HG03565 (cell line): ENCODE measurements around the gene DENND1A.

Experiments
- ATAC-seq: cut with Tn5 transposase; IDR thresholded peaks from one replicate; pipeline ENCODE4 v1.9.1; 2021; ENCODE audit warnings: mild to moderate bottlenecking, moderate library complexity; ENCODE audit not compliant: unreplicated experiment

DENND1A gene

DNA sequence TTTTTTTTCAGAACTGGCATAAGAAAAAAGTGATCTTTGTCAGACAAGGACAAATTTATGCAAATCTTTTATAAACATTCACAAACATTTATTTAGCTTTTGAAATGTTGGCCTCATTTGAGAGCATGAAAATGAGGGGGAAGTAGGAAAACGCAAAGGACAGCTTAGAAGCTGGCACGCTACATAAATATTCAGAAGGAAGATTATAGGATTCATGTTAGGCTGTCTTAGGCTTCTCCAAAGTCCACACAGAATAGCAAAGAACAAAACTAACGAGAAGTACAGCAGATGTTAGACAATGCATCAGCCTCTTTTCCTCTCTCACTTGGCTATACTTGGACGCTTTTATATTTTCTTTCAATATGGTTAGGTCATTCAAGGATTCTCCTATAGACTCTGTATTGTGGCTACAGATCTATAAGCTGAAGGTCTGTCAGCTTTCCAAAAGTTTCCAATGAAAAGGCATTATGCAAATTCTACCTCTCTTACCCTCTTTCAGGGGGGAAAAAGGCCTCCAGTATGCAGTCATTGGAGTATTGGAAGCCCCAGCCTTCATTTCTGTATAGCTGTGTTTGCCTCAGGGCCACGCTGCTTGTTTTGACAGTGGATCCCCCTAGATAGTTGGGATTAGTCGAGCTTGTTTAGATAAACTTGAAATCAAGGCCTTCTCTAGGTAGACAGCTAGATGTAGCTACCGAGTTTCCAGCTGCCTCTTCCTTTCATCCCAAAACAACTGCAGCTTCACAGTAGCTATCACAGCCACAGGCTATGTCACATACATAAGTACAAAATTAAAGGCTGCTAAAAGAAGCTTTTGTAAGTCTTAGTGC lies 153.0 kb downstream of the DENND1A start:
- no peak for ATAC-seq

DNA sequence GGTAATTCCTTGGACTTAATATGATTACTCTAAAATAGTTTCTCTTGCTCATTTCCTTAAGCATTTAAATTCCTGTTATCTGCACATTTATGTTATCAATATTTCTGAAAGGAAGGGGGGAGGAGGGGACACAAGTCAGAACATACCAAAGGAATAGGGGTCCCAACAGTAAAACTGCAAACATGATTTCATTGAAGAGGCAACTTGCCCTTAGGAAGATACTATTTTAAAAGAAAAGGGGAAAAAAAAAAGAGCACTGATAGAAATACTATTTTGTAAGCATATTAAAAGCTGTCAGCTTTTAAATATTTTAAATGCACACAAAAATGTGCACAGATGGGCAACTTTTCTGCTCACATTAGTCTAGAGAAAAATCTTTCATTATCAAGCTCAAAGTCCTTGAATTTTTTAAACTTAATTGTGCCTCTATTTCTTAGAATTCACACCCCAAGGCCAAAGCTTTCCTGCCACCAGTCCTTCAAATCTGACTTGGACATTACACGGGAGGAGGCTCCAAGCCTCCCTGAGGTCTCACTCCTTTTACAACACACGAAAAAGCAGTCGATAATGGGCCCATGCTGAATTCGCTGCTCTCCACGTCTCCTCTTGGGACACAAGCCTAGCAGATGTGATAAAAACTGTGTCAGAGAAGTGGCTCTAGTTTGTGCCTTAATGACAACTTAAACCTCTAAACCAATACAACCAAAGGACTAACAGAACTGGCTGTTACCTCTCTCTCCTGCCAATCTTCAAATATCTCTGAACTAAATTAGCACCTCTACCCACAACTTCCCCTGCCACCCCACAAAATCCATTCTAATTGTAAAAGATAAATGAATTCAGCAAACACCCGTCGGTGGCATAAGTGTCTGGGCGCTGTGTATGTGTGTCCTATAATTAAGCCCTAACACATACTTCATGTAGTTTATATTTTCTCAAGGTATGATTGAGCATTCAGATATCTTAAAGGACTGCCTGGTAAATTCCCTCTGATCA lies 154.3 kb downstream of the DENND1A start:
- no peak for ATAC-seq

DNA sequence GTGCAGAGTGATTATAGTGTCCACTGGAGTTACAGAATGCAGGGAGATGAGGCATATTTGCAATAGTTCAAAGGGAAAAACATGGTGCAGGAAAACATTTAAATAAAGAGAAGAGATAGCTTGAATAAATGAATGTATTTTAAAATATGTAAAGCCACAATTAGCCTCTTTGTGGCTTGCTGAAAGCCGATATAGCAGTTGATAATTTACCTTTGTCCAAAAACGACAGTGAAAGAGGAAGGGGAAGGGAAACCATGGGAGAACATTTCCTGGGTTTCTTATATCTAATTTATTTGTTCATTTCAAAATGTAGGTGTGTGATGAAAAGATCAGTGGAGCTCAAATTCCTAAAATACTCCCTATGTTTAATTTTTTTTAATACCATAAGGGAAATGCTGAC lies 156.1 kb downstream of the DENND1A start:
- ATAC-seq, result no peak

DNA sequence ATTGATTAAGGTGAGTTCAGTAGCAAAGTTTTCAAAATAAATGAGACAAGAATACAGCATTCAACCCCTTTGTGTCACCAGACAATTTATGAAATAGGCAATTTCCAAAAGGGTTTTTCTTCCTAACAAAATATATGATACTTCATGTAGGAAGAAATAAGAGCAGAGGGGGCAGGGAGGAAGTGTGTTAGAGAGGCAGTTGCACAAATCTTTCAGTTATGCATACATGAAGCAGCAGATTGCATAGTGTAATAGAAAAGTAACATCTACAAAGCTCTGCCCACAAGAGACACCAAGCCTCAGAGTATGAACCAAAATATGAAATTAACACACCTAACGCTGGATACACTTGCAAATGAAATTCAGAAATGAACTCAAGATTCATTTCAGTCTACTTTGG lies 157.0 kb downstream of the DENND1A start:
- no peak for ATAC-seq

DNA sequence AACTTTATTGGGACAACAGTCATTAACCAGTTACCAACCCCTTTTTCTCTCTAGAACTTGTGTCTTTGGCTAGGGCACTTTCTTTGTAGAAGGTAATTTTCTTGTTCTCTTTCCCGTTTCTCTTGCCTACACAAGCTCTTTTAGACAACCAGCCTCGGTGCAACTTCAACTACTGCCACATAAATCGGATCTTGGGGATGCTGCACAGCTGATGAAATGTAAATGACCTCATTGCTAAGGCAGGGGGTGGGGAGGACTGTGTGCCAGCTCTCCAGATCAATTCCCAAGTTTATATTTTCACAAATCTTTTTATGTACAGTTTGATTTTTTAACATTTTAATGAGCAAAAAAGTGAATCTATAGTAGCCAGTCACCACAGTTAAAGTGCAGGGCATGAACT lies 157.6 kb downstream of the DENND1A start:
- ATAC-seq, result no peak

DNA sequence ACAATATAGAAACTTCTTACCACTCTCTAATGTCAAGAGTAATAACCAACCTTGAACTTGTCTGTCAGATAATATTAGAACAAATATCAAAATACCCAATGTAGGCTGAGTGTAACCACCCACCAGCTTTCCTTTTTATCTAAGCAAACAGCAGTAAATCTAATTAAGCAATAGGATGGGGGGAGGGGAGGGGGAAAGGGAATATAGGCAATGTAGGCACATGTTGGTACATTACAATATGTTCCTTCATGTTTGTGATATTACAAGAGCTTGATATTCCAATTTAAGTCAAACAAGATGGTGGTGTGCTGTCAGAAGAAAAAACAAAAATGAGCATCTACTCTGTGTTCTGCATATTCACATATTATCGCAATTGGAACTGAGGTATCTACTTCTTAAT lies 158.2 kb downstream of the DENND1A start:
- ATAC-seq, result no peak

DNA sequence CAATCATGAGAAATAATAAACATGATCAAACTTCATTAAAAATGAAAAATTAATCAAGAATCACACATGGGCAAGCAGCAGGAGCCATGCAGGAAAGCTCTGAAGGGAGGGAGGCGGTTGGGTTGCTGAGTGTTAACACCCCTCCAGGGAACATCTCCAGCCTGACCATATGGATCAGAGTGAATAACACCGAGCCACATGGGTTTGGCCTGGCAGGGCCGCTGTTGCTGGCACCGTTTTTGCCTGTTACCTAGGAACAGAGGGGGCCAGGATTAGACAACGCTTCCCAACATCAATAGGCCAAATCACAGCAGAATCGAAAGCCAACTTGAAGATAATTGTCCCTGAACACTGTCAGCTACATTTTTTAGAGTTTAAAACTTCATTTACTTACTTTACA lies 160.2 kb downstream of the DENND1A start:
- ATAC-seq, result no peak

DNA sequence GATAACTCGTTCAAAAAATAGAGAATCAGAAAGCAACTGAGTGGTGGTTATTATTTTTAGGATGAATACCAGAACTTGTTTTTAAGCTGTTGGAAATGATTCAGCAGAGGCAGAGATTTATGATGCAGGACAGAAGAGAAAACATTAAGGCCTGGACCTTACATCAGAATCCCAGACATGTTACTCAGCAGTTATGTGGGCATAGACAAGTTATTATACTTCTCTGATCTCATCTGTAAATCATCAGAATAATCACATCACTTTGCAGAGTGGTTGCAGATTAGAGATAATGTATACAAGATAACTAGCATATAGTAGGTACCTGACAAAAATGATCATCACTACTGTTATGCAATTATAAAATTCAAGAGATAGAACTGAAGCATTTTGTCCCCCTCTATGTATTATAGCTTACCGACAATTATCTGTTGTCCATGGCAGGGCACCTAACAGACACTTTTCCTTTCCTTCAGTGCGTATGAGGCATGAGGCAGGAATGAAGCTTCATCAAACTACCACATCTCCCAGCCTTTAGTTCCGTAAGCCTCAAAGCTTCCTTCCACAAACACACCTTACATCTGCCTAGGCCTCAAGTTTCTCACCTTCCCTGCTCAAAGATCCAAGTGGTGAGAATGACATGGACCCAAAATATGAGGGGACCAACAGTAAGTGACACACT lies 165.9 kb downstream of the DENND1A start:
- no peak for ATAC-seq

DNA sequence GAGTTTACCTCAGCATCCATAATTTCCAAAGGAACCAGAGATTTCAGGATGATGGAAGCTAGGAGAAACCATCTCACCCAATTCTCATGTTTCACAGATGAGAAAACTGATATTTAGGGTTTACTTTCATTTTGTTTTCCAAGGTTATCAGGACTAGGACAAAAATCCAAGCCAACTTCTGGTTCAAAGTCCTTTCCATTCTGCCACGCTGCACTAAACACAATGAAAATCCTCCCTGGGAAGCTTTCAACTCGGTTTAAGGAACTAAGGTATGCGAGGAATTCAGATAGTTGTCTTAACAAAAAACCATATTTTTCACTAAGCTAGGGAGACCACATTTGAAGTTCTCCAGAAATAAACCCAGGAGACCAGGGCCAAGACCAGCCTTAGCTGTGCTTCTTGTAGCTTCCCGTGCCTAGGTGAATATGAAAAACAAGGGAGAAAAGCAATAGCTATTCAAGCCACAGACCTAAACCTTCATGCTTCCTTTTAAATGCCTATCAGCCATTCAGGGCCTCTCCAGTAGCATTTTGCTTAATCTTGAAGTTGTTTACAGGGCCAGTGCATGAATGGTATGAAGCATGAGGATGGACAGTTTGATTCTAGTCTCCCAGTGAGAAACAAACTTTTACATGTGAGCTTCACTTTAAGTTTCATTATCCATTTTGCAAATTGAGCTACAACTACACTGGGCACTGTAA lies 167.9 kb downstream of the DENND1A start:
- no peak for ATAC-seq

DNA sequence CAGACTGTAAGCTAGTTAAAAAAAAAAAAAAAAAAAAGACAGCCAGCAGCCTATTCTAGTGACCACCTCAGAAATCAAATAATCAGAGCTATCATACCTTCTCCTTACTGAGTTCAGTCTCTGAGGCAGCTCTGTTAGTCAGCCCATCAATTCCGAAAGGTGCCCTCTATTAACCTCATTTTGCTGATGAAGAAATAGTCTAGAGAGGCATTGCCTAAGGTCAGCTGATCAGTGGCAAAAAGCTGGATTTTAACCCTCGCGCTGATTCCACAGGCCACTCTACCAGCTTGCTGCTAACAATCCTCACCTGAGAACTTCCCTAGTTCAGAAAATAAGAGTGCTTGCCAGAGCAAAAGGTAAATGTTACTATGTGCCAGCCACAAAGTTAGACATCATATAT lies 172.0 kb downstream of the DENND1A start:
- no peak for ATAC-seq

DNA sequence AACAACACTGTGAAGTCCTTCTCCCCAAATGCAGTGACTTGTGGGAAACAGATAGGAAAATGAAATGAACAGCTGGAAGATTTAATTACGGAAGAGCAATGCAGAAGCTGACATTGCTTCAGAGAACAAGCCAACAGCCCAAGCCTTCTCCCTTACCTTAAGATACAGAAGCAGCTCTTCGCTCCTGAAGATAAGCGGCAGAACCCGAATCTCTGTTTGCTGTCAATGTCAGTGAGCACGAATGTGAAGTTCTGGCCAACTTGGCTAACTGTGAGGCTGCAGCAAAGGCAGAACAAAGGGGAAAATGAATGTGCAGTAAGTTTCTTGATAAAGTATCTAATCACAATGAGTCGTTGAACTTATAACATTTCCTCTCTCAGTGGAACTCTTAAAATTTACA lies 172.4 kb downstream of the DENND1A start:
- no peak for ATAC-seq

DNA sequence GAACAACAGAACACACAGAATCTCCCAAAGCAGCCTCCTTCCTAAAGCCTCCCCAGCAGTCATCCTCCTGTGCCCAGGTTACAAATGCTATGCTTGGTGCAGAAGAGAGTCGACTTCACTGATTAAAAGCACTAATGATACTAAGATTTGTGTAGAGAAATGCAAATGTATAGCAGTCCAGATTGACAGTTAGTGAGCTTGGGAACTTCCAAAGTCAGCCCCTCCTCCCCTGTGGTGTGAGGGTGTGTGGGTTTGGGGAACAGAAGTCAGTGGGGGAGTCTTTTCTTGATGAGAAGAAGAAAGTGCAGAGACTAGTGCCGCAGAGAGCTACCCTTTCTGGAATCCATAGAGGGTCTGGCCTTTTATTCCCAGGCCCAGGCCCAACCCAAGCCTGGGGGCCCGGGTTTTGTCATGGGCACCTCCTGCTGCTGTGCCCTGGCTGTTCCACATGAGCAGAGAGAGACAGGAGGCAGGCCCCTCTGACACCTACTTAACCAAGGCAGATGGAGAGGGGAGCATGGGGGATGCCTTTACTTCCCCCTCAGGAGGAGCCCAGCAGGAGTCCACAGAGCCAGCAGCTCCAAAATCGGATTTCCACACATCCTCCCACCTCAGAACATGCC lies 173.3 kb downstream of the DENND1A start:
- no peak for ATAC-seq

DNA sequence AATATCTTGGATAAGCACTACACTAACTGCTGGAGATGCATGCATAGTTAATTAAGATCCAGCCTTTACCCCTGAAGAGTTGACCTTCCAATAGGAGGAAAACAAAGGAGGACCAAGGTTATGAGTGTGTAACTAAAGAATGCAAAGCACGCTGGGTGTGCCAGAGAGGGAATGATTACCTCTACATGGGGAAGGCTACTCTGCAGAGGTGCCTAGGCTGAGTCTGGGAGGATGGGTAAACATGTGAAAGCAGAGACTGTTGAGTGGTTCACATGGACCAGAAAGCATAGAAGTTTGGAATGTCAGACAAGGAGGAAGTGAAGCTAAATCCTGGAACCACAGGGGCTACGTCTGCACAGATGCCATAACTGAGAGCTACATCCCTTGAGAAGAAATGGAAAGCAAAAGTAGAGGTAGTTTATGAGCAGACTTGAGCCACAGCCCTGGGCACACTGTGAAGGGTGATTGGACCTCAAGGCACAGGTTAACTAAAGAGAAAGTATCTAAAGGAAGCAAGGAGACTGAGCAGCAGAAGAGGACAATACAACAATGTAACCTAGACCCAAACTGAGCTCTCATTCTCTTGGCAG lies 176.2 kb downstream of the DENND1A start:
- ATAC-seq, result no peak

DNA sequence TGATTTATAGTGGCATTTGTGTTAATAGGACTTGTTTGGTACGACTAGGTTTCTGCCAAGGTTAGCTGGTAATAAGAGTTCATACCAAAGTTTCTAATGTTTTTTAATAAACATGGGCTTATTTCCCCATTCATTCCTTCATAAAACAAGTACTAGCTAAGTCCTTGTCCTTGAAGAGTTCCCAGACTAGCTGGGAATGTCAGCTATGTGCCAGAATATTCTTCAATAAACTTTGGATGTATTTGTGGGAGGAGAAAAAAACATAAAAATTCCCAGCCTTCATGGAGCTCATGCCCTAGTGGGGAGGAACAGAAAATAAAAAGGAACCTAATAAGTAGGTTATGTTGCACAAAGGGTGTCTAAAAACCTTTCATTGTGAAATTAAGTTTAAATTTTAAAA lies 176.9 kb downstream of the DENND1A start:
- no peak for ATAC-seq

DNA sequence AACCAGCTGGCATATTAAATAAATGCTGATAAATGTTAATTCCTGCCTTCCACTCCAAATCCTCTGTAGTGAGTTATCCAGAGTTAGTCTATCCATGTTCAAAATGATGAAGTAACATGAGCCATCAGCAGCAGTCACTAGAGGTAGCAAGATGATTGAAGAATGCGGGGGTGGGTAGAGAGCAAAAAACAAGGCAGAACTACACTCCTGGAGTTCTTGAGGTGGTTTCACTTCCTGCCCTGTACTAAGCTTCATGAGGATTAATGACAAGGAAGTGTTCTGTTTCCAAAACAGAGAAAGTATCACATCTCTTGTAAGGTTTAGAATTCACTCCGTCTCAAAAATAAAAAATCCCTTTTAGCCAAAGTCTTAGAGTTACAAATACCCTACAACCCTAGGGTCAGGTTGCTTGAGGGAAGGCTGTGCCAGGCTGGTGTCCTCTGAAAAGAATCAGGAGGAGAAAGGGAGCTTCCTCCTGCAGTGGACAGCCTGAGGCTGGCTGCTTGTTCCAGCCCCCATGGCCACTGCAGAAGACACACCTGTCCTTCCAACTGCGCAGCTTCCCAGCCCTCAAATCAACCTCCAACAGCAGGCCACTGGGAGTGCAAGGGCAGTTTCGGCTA lies 180.2 kb downstream of the DENND1A start:
- peak; percentile 73 for ATAC-seq

DNA sequence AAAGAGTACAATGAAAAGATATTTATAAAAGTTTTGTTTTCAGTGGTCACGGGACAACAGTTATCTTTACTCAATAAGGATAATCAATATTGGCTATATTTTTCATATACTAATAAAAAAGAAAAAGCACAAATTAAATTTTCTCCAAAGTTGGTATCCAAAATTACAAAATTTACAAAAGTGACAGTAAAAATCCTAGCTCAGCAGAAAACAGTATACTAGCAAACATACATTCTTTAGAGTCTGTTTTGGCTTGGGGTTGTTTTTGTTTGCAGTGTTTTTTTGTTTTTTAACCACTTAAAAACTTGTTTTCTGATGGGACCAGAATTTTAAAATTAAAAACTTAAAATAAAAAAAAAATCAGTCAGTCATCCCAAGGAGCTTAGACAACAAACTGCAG lies 183.2 kb downstream of the DENND1A start:
- ATAC-seq, result no peak

DNA sequence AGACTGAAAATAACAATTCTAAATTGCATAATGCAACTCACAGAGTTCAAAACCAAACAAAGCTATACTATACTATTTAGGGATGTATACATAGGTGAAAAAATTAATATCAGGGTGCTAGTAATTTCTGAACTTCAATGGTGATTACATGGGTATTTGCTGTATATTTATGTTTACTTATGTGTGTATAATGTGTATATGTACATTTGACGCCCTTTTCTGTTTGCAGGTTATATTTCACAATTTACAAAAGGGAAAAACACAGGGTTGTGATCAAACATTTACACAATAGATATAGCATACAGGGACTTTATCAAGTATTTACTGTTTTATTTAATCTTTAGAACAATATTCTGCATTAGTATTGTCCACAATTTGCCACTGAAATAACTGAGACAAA lies 184.0 kb downstream of the DENND1A start:
- ATAC-seq, result no peak

DNA sequence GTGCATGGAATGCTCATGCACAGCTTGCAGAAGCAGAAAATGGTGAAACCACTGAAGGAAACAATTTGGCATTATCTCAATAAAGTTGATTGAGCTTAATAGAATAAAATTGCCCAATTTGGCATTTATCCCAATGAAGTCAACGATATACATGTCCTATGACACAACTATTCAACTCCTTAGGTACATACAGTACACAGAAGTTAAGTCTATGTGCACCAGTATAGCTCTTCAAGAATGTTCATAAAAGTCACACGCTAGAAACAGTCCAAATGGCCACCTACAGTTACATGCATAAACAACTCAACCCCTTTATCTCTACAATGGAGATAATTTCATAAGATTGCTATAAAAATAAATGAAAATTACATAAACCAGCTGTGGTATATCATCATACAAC lies 184.5 kb downstream of the DENND1A start:
- no peak for ATAC-seq

DNA sequence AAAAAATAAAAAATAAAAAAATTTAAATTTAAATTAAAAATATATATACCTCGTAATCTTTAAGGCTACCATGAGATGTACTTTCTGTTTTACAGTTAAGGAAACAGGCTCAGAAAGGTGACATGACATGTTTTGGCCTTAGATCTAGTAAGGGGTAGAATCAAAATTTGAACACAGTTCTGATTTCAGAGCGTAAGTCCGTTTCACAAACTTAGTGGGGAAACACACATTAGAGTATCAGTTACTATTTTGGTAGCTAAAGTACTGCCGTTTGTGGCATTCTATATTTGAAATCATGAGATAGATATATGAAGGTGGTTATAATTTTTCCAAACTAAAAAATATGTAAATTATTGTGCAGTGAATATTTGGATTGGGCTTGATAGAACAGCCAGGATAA lies 186.2 kb downstream of the DENND1A start:
- no peak for ATAC-seq
